H1 (cell line): ENCODE measurements around the gene CMTM2. TPM values are rescaled to one million over a fixed set of nuclear protein-coding genes. Genes with fewer than 3 reads are reported as not detected.

Source experiments
- CTCF ChIA-PET: fragments of 300-600 bp; sonication (Branson Sonifier 250); formaldehyde crosslinking; loops from one replicate; lab custom pipeline; 2021; ENCODE audit not compliant: partially characterized antibody; lab: Charles Lee
- POLR2A ChIA-PET: fragments of 300-600 bp; sonication (Branson Sonifier 250); formaldehyde crosslinking; loops from one replicate; lab custom pipeline; 2021; ENCODE audit warnings: inconsistent platforms; ENCODE audit not compliant: partially characterized antibody; lab: Charles Lee
- DNase-seq, 2 experiments: peaks; one replicate each; pipeline versions ENCODE4 v3.0.0 to v3.0.0-alpha.2; 2010 to 2022; ENCODE audit warnings: low spot score in 2 of 2, low read depth in 1 of 2, mixed read lengths in 1 of 2
- FAIRE-seq: peaks from 2 replicates; lab custom pipeline; 2011; peaks lifted over from hg19 to GRCh38; lab: Jason Lieb, UNC
- H2AFZ ChIP-seq: 2 replicates; pipeline ENCODE4 v1.8.1; 2012; ENCODE audit warnings: low read length, inconsistent platforms
- H2AK5ac ChIP-seq: 2 replicates; pipeline ENCODE4 v1.6.1; 2013; ENCODE audit warnings: low read depth, low read length
- H2BK120ac ChIP-seq: replicated peaks from 2 replicates; pipeline ENCODE3; 2013; ENCODE audit warnings: low read depth, low read length, inconsistent platforms
- H2BK12ac ChIP-seq: 2 replicates; pipeline ENCODE4 v1.6.1; 2013; ENCODE audit warnings: low read depth, low read length
- H2BK15ac ChIP-seq: 2 replicates; pipeline ENCODE4 v1.6.1; 2013; ENCODE audit warnings: low read length
- H2BK20ac ChIP-seq: 2 replicates; pipeline ENCODE4 v1.6.1; 2013; ENCODE audit warnings: low read length
- H2BK5ac ChIP-seq: 2 replicates; pipeline ENCODE4 v1.6.1; 2013; ENCODE audit warnings: low read depth, low read length
- H3K14ac ChIP-seq: 2 replicates; pipeline ENCODE4 v1.6.1; 2013; ENCODE audit warnings: inconsistent platforms; ENCODE audit not compliant: insufficient read length
- H3K18ac ChIP-seq: 2 replicates; pipeline ENCODE4 v1.6.1; 2013; ENCODE audit warnings: low read length; ENCODE audit errors: extremely low read depth
- H3K23ac ChIP-seq: 2 replicates; pipeline ENCODE4 v1.6.1; 2013; ENCODE audit warnings: inconsistent platforms; ENCODE audit not compliant: insufficient read length
- H3K23me2 ChIP-seq: 2 replicates; pipeline ENCODE4 v1.6.1; 2013; ENCODE audit warnings: low read depth, low read length
- H3K27ac ChIP-seq: 2 replicates; pipeline ENCODE4 v1.6.1; 2011; ENCODE audit warnings: low read depth, low read length, inconsistent platforms
- H3K27me3 ChIP-seq, 4 experiments: replicated peaks in 1 of 4; 1 replicate in 1 of 4; 2 replicates in 3 of 4; pipeline versions ENCODE4 v1.6.1 to v1.8.1; 2011 to 2013; ENCODE audit warnings: low read length in 3 of 4, mild to moderate bottlenecking in 3 of 4, inconsistent platforms in 2 of 4, mixed read lengths in 2 of 4, moderate library complexity in 1 of 4; ENCODE audit not compliant: control insufficient read depth in 3 of 4, insufficient read depth in 3 of 4; ENCODE audit errors: extremely low read depth in 1 of 4
- H3K36me3 ChIP-seq, 4 experiments: 2 replicates each; pipeline versions ENCODE4 v1.6.1 to v1.8.1; 2011 to 2013; ENCODE audit warnings: mild to moderate bottlenecking in 4 of 4, low read length in 3 of 4, moderate library complexity in 2 of 4, control low read depth in 1 of 4, inconsistent platforms in 1 of 4; ENCODE audit not compliant: insufficient read depth in 4 of 4, control insufficient read depth in 2 of 4
- H3K4ac ChIP-seq: replicated peaks from 2 replicates; pipeline ENCODE3; 2013; ENCODE audit warnings: low read length, low read depth, mixed read lengths, inconsistent platforms; ENCODE audit not compliant: insufficient read length
- H3K4me1 ChIP-seq, 4 experiments: replicated peaks in 1 of 4; 1 replicate in 1 of 4; 2 replicates in 3 of 4; pipeline versions ENCODE4 v1.6.1 to v1.8.1; 2011 to 2013; ENCODE audit warnings: low read length in 3 of 4, inconsistent platforms in 2 of 4, mixed read lengths in 1 of 4; ENCODE audit not compliant: insufficient read depth in 4 of 4, control insufficient read depth in 3 of 4
- H3K4me2 ChIP-seq, 2 experiments: 2 replicates each; pipeline versions ENCODE4 v1.6.1 to v1.8.1; 2011 to 2013; ENCODE audit warnings: low read depth in 2 of 2, low read length in 2 of 2, control low read depth in 1 of 2, inconsistent platforms in 1 of 2, mild to moderate bottlenecking in 1 of 2; ENCODE audit not compliant: insufficient read depth in 1 of 2
- H3K4me3 ChIP-seq, 4 experiments: fragments of 200-600, 300-600 bp in 1 of 4; sonication (generic), shearing (Covaris generic), sonication (Bioruptor Twin) in 1 of 4; 2 replicates each; pipeline versions ENCODE4 v1.5.1 to v1.8.1; 2011 to 2016; ENCODE audit warnings: low read length in 4 of 4, low read depth in 3 of 4, control low read depth in 2 of 4, inconsistent platforms in 2 of 4, mild to moderate bottlenecking in 2 of 4, mixed read lengths in 1 of 4, moderate library complexity in 1 of 4; ENCODE audit not compliant: insufficient read depth in 2 of 4; ENCODE audit errors: extremely low read depth in 1 of 4
- H3K56ac ChIP-seq: replicated peaks from 2 replicates; pipeline ENCODE3; 2013; ENCODE audit warnings: low read depth, mild to moderate bottlenecking, mixed read lengths, low read length, inconsistent platforms; ENCODE audit not compliant: insufficient read length
- H3K79me1 ChIP-seq: 2 replicates; pipeline ENCODE4 v1.6.1; 2013; ENCODE audit warnings: low read depth, low read length, control low read depth
- H3K79me2 ChIP-seq, 2 experiments: 2 replicates each; pipeline versions ENCODE4 v1.6.1 to v1.8.1; 2012 to 2013; ENCODE audit warnings: low read length in 2 of 2, mild to moderate bottlenecking in 2 of 2, inconsistent platforms in 1 of 2; ENCODE audit not compliant: insufficient read depth in 2 of 2, control insufficient read depth in 1 of 2
- H3K9ac ChIP-seq, 4 experiments: replicated peaks in 1 of 4; 1 replicate in 1 of 4; 2 replicates in 3 of 4; pipeline versions ENCODE4 v1.6.1 to v1.8.1; 2011 to 2013; ENCODE audit warnings: low read depth in 3 of 4, low read length in 3 of 4, control low read depth in 2 of 4, mild to moderate bottlenecking in 2 of 4, moderate library complexity in 2 of 4, inconsistent platforms in 1 of 4; ENCODE audit errors: extremely low read depth in 1 of 4
- H3K9me3 ChIP-seq, 2 experiments: 2 replicates each; pipeline versions ENCODE4 v1.6.1 to v1.8.1; 2012 to 2013; ENCODE audit warnings: mild to moderate bottlenecking in 2 of 2, moderate library complexity in 2 of 2, control low read depth in 1 of 2, inconsistent platforms in 1 of 2, low read depth in 1 of 2, low read length in 1 of 2, mixed read lengths in 1 of 2; ENCODE audit not compliant: insufficient read depth in 2 of 2
- H4K20me1 ChIP-seq, 2 experiments: replicated peaks in 1 of 2; 2 replicates each; pipeline versions ENCODE3 to v1.8.1; 2011 to 2013; ENCODE audit warnings: inconsistent platforms in 2 of 2, low read length in 2 of 2, mild to moderate bottlenecking in 1 of 2; ENCODE audit not compliant: insufficient read depth in 2 of 2, control insufficient read depth in 1 of 2
- H4K5ac ChIP-seq: 2 replicates; pipeline ENCODE4 v1.6.1; 2013; ENCODE audit warnings: low read length, low read depth, mixed read lengths, inconsistent platforms; ENCODE audit not compliant: insufficient read length
- H4K8ac ChIP-seq: 2 replicates; pipeline ENCODE4 v1.8.0; 2013; ENCODE audit warnings: mild to moderate bottlenecking, moderate library complexity, low read length, inconsistent platforms; ENCODE audit not compliant: insufficient read depth; ENCODE audit errors: extremely low read depth
- H4K91ac ChIP-seq: replicated peaks from 2 replicates; pipeline ENCODE3; 2013; ENCODE audit warnings: low read length, mixed read lengths, inconsistent platforms; ENCODE audit not compliant: insufficient read length
- ASH2L ChIP-seq: fragments of 200-600, 300-600 bp; sonication (generic); IDR thresholded peaks from one replicate; pipeline ENCODE4 v1.7.1; 2017; ENCODE audit warnings: low read length
- HDAC6 ChIP-seq: IDR thresholded peaks from one replicate; pipeline ENCODE4 v1.7.1; 2012; ENCODE audit warnings: low read depth, mild to moderate bottlenecking, inconsistent platforms, low read length, moderate library complexity
- MAFK ChIP-seq: IDR thresholded peaks from 2 replicates; pipeline ENCODE4 v1.6.1; 2012; ENCODE audit warnings: low read depth, mild to moderate bottlenecking, improper control_type of control experiment, low read length
- POLR2A ChIP-seq, 2 experiments: IDR thresholded peaks; 1 replicate in 1 of 2; 2 replicates in 1 of 2; pipeline ENCODE4 v1.6.1; 2011; ENCODE audit warnings: low read depth in 2 of 2, low read length in 2 of 2, mild to moderate bottlenecking in 2 of 2; ENCODE audit errors: control extremely low read depth in 1 of 2
- RFX5 ChIP-seq: IDR thresholded peaks from 2 replicates; pipeline ENCODE4 v1.6.1; 2011; ENCODE audit warnings: low read depth, low read length, improper control_type of control experiment, borderline replicate concordance
- SIN3A ChIP-seq, 2 experiments: IDR thresholded peaks in 1 of 2; conservative IDR thresholded peaks in 1 of 2; 2 replicates each; pipeline ENCODE4 v1.6.1; 2011 to 2012; ENCODE audit warnings: low read length in 2 of 2, improper control_type of control experiment in 1 of 2, low read depth in 1 of 2, mild to moderate bottlenecking in 1 of 2
- TAF1 ChIP-seq: IDR thresholded peaks from 2 replicates; pipeline ENCODE4 v1.6.1; 2011; ENCODE audit warnings: mild to moderate bottlenecking, low read depth, low read length
- whole genome bisulfite sequencing, 2 experiments: shearing (Covaris generic) in 1 of 2; methylation state at CpG; one replicate each; pipeline versions ENCODE4 v1.1.6 to v1.1.7; 2013 to 2015; ENCODE audit warnings: low lambda C conversion rate in 2 of 2, mixed read lengths in 2 of 2, inconsistent platforms in 1 of 2, low coverage in 1 of 2, missing lambda C conversion rate in 1 of 2; ENCODE audit not compliant: insufficient replicate concordance in 2 of 2, insufficient coverage in 1 of 2, insufficient read length in 1 of 2; ENCODE audit errors: extremely low coverage in 1 of 2, missing lambda C conversion rate in 1 of 2; 5-methylcytosine and 5-hydroxymethylcytosine counted together
- polyA plus RNA-seq, 7 experiments: library from polyadenylated mRNA; depleted of rRNA in 3 of 7; stranded (reverse) in 5 of 7; unstranded in 2 of 7; fragments of >200 nt in 5 of 7; fragments of 200-250 nt in 2 of 7; gene quantifications; 1 replicate in 5 of 7; 2 replicates in 1 of 7; 4 replicates in 1 of 7; pipeline versions ENCODE4 v1.2.1 to v1.2.3, GENCODE V29; 2011 to 2013; ENCODE audit warnings: missing spikeins in 2 of 7, mixed read lengths in 2 of 7
- total RNA-seq: library from RNA; stranded (reverse); fragmentation: NEBNext Ultra II Directional; extraction: Animal tissue kit (Norgen Biotek cat#: 25700); gene quantifications from 2 replicates; pipeline ENCODE4 v1.2.1, GENCODE V29; 2021
- TF ChIP-seq, protein P1 (sequence below): IDR thresholded peaks from 2 replicates; pipeline ENCODE4 v1.6.1; 2012; ENCODE audit warnings: low read length, inconsistent platforms

CMTM2 gene
- total and polyA plus RNA-seq, 2 of the 8 experiments (the other 6 are each of a cell fraction or from before 2014, with no cell fraction given): not detected

DNA sequence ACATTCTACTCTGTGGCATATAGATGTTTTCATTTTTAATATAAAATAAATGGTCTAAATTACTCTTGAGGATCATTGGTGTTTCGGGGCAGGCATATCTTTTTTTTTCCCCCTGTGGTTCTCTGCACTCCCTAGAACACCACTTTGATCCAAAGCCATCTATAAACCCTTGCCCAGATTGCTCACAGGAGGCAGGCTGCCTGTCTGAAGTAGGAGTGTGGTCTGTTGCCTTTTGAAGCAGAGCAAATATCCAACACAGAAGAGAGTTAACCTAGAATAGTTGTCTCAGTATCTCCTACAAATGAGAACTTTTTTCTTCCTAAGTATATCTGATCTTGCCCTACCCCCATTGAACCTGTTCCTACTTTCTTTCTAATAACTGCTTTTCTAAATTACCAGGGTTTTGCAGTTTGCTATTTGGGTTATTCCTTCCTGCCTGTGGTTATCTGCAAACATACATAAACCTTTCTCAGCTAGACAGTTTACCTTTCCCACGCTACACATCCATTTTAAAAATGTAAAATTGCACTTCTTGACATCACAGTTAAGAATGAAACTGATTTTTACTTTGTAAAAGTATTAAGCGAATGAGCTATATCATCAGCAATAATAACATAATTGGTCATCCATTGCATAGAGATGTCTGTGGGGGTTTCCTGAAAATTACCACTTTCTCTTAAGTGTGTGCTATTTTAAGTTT lies 17.7 kb upstream of the CMTM2 start:
- Histone ChIP-seq H3K56ac (no peak overlapping the region), H3K4me2 (no peak overlapping the region), H3K4me1 (no peaks in the 10 kb centered on the region), H2BK15ac (no peak overlapping the region), H2BK120ac (no peak overlapping the region), H3K27me3 (no peaks in the 10 kb centered on the region), H2BK5ac (no peak overlapping the region), H2AFZ (no peak overlapping the region), H4K91ac (no peak overlapping the region), H3K23ac (no peak overlapping the region), H3K4me3 (no peak overlapping the region), H3K79me2 (no peaks in the 10 kb centered on the region), H3K4ac (no peak overlapping the region), H2BK12ac (no peak overlapping the region), H3K9me3 (no peaks in the 10 kb centered on the region), H4K8ac (no peak overlapping the region), H4K20me1 (peaks cover 0 to 2% of the 10 kb centered on the region in 2 experiments), H4K5ac (no peak overlapping the region), H3K36me3 (peaks cover 0 to under 1% (median 0%) of the 10 kb centered on the region in 4 experiments; a peak in 3 of 8 replicates), H3K79me1 (no peaks in the 10 kb centered on the region), H3K27ac (no peak overlapping the region), H3K14ac (no peak overlapping the region), H3K18ac (no peak overlapping the region), H3K23me2 (no peaks in the 10 kb centered on the region), H2BK20ac (no peak overlapping the region), H2AK5ac (no peak overlapping the region), H3K9ac (no peak overlapping the region)
- ChIA-PET POLR2A (interaction anchor here (1.0 to 1.1 kb wide), 3 partner anchors 10 to 11 kb away, joined by 3 to 4 read pairs (median 4); partner anchors contain the start of gene CKLF), CTCF (interaction anchor here (1.3 to 5.2 kb wide), 5 partner anchors 9 to 307 kb away, joined by 4 to 25 read pairs (median 18); partner anchors contain the start of genes CKLF and CMTM2)
- FAIRE-seq (no peak), DNase-seq (no peak)
- no peak for TF ChIP-seq POLR2A (IDR thresholded peaks at IDR 0.05; ENCODE audit: control extremely low read depth in 1 of 2, low read depth in 2 of 2, low read length in 2 of 2)
- no peak for TF ChIP-seq MAFK
- no peak for TF ChIP-seq TAF1
- no peak for TF ChIP-seq ASH2L
- no peak for TF ChIP-seq RFX5
- TF ChIP-seq, protein P1, sequence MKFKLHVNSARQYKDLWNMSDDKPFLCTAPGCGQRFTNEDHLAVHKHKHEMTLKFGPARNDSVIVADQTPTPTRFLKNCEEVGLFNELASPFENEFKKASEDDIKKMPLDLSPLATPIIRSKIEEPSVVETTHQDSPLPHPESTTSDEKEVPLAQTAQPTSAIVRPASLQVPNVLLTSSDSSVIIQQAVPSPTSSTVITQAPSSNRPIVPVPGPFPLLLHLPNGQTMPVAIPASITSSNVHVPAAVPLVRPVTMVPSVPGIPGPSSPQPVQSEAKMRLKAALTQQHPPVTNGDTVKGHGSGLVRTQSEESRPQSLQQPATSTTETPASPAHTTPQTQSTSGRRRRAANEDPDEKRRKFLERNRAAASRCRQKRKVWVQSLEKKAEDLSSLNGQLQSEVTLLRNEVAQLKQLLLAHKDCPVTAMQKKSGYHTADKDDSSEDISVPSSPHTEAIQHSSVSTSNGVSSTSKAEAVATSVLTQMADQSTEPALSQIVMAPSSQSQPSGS: no peak
- TF ChIP-seq HDAC6: no peak
- no peak for TF ChIP-seq SIN3A (conservative IDR thresholded peaks at IDR 0.05 in 1 of 2, IDR thresholded peaks at IDR 0.05 in 1 of 2; ENCODE audit: low read depth in 1 of 2, low read length in 2 of 2)
- 91% methylated on average over 3 of the region's 3 CpGs; no CpG with 5 or more reads in 1 of the 2 experiments for WGBS, 2 experiments
